WTC11 (cell line): ENCODE measurements around the gene PLAGL1. TPM values are rescaled to one million over a fixed set of nuclear protein-coding genes. Genes with fewer than 3 reads are reported as not detected.

Experiments
- ELF4 ChIP-seq: sonication (generic); formaldehyde crosslinking; IDR thresholded peaks from 2 replicates; pipeline ENCODE4 v1.8.1; 2022; ENCODE audit warnings: low read depth, mild to moderate bottlenecking, moderate library complexity, missing genetic modification reagents
- ETV6 ChIP-seq: sonication (generic); formaldehyde crosslinking; IDR thresholded peaks from 2 replicates; pipeline ENCODE4 v1.8.1; 2022; ENCODE audit warnings: mild to moderate bottlenecking, missing genetic modification reagents
- FOXJ3 ChIP-seq: sonication (generic); formaldehyde crosslinking; IDR thresholded peaks from 2 replicates; pipeline ENCODE4 v1.9.0; 2021; ENCODE audit warnings: missing genetic modification reagents, mild to moderate bottlenecking, borderline replicate concordance
- FOXK1 ChIP-seq: sonication (generic); formaldehyde crosslinking; IDR thresholded peaks from 2 replicates; pipeline ENCODE4 v1.8.0; 2022; ENCODE audit warnings: mild to moderate bottlenecking, moderate library complexity, missing genetic modification reagents
- FOXP1 ChIP-seq: sonication (generic); formaldehyde crosslinking; IDR thresholded peaks from 2 replicates; pipeline ENCODE4 v1.8.0; 2022; ENCODE audit warnings: missing genetic modification reagents, mild to moderate bottlenecking, moderate library complexity, borderline replicate concordance
- GRHL2 ChIP-seq: fragments of 250-450 bp; sonication (Bioruptor Pico); IDR thresholded peaks from 2 replicates; pipeline ENCODE4 v1.8.0; 2022; ENCODE audit warnings: mild to moderate bottlenecking, moderate library complexity; ENCODE audit not compliant: insufficient replicate concordance, severe bottlenecking
- MXD4 ChIP-seq: fragments of 250-450 bp; sonication (Bioruptor Pico); IDR thresholded peaks from 2 replicates; pipeline ENCODE4 v1.8.0; 2021; ENCODE audit warnings: mild to moderate bottlenecking, moderate library complexity, borderline replicate concordance
- MYBL2 ChIP-seq: sonication (generic); formaldehyde crosslinking; IDR thresholded peaks from 2 replicates; pipeline ENCODE4 v1.8.1; 2023; ENCODE audit warnings: mild to moderate bottlenecking, moderate library complexity, missing genetic modification reagents
- NFATC4 ChIP-seq: fragments of 250-450 bp; sonication (Bioruptor Pico); IDR thresholded peaks from 2 replicates; pipeline ENCODE4 v1.9.0; 2021; ENCODE audit warnings: mild to moderate bottlenecking
- NFYB ChIP-seq: sonication (generic); formaldehyde crosslinking; conservative IDR thresholded peaks from 2 replicates; pipeline ENCODE4 v1.8.0; 2022; ENCODE audit warnings: low read depth, missing genetic modification reagents
- NR1H2 ChIP-seq: sonication (generic); formaldehyde crosslinking; IDR thresholded peaks from 2 replicates; pipeline ENCODE4 v1.9.0; 2021; ENCODE audit warnings: mild to moderate bottlenecking, moderate library complexity, missing genetic modification reagents
- PRRX2 ChIP-seq: fragments of 250-450 bp; sonication (Bioruptor Pico); IDR thresholded peaks from 2 replicates; pipeline ENCODE4 v1.8.0; 2021; ENCODE audit warnings: mild to moderate bottlenecking
- RORB ChIP-seq: fragments of 250-450 bp; sonication (Bioruptor Pico); IDR thresholded peaks from 2 replicates; pipeline ENCODE4 v1.9.0; 2021; ENCODE audit warnings: mild to moderate bottlenecking
- SMAD4 ChIP-seq: sonication (generic); formaldehyde crosslinking; IDR thresholded peaks from 2 replicates; pipeline ENCODE4 v1.8.0; 2022; ENCODE audit warnings: mild to moderate bottlenecking, missing genetic modification reagents
- TEAD1 ChIP-seq: sonication (generic); formaldehyde crosslinking; IDR thresholded peaks from 2 replicates; pipeline ENCODE4 v1.8.0; 2022; ENCODE audit warnings: mild to moderate bottlenecking, missing genetic modification reagents
- ZNF138 ChIP-seq: sonication (generic); formaldehyde crosslinking; conservative IDR thresholded peaks from 2 replicates; pipeline ENCODE4 v1.8.1; 2022; ENCODE audit warnings: mild to moderate bottlenecking, moderate library complexity, missing genetic modification reagents
- ZNF219 ChIP-seq: sonication (generic); formaldehyde crosslinking; IDR thresholded peaks from 2 replicates; pipeline ENCODE4 v1.8.0; 2023; ENCODE audit warnings: missing genetic modification reagents, mild to moderate bottlenecking, borderline replicate concordance
- ZNF416 ChIP-seq: fragments of 250-450 bp; sonication (Bioruptor Pico); IDR thresholded peaks from 2 replicates; pipeline ENCODE4 v1.9.0; 2021; ENCODE audit warnings: mild to moderate bottlenecking, inconsistent platforms
- total RNA-seq: library from RNA; stranded (reverse); gene quantifications from 3 replicates; pipeline ENCODE4 v1.2.3, GENCODE V29; 2021
- TF ChIP-seq, protein P1 (sequence below): sonication (generic); formaldehyde crosslinking; conservative IDR thresholded peaks from 2 replicates; pipeline ENCODE4 v1.8.1; 2023; ENCODE audit warnings: mild to moderate bottlenecking, low read depth, missing genetic modification reagents, moderate library complexity
- TF ChIP-seq, protein P2 (sequence below): sonication (generic); formaldehyde crosslinking; IDR thresholded peaks from 2 replicates; pipeline ENCODE4 v1.8.0; 2023; ENCODE audit warnings: missing genetic modification reagents, mild to moderate bottlenecking, borderline replicate concordance
- TF ChIP-seq, protein P3 (sequence below): sonication (generic); formaldehyde crosslinking; IDR thresholded peaks from 2 replicates; pipeline ENCODE4 v1.8.0; 2022; ENCODE audit warnings: mild to moderate bottlenecking, missing genetic modification reagents
- TF ChIP-seq, protein P4 (sequence below): sonication (generic); formaldehyde crosslinking; IDR thresholded peaks from 2 replicates; pipeline ENCODE4 v1.8.1; 2023; ENCODE audit warnings: mild to moderate bottlenecking, moderate library complexity, missing genetic modification reagents
- TF ChIP-seq, protein P5 (sequence below): sonication (generic); formaldehyde crosslinking; IDR thresholded peaks from 2 replicates; pipeline ENCODE4 v1.8.1; 2022; ENCODE audit warnings: mild to moderate bottlenecking, missing genetic modification reagents, moderate library complexity, borderline replicate concordance
- TF ChIP-seq, protein P6 (sequence below): sonication (generic); formaldehyde crosslinking; IDR thresholded peaks from 2 replicates; pipeline ENCODE4 v1.8.1; 2023; ENCODE audit warnings: mild to moderate bottlenecking, missing genetic modification reagents, moderate library complexity

PLAGL1 gene
- total RNA-seq, 1 experiment from 2014 or later, result 1.6 TPM

DNA sequence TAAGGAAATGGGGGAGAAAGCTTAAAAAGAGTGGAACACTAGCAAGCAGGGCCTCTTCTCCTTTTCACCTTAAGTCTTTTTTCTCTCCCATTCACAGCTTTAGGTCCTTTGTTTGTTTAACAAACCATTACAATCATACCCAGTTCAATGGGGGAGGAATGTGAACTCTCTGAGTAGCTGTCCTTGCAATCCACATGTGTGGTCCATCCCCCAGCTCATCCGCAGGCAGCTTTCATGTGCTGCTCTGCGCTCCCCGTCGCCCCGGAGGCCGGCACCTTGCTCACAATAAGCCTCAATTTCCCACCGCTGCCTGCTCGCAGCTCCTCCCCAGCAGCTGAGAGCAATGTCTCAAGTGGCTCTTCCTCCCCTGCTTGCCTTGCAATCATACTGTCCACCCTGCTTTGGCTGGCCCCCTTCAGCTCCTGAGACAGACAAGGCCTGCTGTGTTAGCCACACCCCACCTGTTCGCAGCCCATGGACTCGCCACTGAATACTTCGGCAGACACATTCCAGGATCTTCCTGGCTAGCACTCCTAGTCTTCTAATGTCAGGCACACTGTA, 49.1 kb downstream of the PLAGL1 start (continued):
- TF ChIP-seq, protein P1, sequence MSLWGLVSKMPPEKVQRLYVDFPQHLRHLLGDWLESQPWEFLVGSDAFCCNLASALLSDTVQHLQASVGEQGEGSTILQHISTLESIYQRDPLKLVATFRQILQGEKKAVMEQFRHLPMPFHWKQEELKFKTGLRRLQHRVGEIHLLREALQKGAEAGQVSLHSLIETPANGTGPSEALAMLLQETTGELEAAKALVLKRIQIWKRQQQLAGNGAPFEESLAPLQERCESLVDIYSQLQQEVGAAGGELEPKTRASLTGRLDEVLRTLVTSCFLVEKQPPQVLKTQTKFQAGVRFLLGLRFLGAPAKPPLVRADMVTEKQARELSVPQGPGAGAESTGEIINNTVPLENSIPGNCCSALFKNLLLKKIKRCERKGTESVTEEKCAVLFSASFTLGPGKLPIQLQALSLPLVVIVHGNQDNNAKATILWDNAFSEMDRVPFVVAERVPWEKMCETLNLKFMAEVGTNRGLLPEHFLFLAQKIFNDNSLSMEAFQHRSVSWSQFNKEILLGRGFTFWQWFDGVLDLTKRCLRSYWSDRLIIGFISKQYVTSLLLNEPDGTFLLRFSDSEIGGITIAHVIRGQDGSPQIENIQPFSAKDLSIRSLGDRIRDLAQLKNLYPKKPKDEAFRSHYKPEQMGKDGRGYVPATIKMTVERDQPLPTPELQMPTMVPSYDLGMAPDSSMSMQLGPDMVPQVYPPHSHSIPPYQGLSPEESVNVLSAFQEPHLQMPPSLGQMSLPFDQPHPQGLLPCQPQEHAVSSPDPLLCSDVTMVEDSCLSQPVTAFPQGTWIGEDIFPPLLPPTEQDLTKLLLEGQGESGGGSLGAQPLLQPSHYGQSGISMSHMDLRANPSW (CRISPR knock-in tag), result no peak
- TF ChIP-seq GRHL2 (CRISPR knock-in tag) (no peak), TEAD1 (CRISPR knock-in tag) (peak; percentile 96), ZNF219 (CRISPR knock-in tag) (no peak), NFATC4 (no peak), MXD4 (CRISPR knock-in tag) (no peak), RORB (CRISPR knock-in tag) (no peak), ZNF416 (CRISPR knock-in tag) (no peak), NR1H2 (CRISPR knock-in tag) (no peak), FOXK1 (peak; percentile 88), FOXP1 (CRISPR knock-in tag) (peak; percentile 40; the same call in 1 of the 2 replicates), ZNF138 (CRISPR knock-in tag) (no peak), ETV6 (peak; percentile 84), MYBL2 (CRISPR knock-in tag) (no peak), NFYB (CRISPR knock-in tag) (no peak), PRRX2 (CRISPR knock-in tag) (no peak), ELF4 (CRISPR knock-in tag) (no peak), SMAD4 (no peak), FOXJ3 (CRISPR knock-in tag) (no peak)
- TF ChIP-seq, protein P2, sequence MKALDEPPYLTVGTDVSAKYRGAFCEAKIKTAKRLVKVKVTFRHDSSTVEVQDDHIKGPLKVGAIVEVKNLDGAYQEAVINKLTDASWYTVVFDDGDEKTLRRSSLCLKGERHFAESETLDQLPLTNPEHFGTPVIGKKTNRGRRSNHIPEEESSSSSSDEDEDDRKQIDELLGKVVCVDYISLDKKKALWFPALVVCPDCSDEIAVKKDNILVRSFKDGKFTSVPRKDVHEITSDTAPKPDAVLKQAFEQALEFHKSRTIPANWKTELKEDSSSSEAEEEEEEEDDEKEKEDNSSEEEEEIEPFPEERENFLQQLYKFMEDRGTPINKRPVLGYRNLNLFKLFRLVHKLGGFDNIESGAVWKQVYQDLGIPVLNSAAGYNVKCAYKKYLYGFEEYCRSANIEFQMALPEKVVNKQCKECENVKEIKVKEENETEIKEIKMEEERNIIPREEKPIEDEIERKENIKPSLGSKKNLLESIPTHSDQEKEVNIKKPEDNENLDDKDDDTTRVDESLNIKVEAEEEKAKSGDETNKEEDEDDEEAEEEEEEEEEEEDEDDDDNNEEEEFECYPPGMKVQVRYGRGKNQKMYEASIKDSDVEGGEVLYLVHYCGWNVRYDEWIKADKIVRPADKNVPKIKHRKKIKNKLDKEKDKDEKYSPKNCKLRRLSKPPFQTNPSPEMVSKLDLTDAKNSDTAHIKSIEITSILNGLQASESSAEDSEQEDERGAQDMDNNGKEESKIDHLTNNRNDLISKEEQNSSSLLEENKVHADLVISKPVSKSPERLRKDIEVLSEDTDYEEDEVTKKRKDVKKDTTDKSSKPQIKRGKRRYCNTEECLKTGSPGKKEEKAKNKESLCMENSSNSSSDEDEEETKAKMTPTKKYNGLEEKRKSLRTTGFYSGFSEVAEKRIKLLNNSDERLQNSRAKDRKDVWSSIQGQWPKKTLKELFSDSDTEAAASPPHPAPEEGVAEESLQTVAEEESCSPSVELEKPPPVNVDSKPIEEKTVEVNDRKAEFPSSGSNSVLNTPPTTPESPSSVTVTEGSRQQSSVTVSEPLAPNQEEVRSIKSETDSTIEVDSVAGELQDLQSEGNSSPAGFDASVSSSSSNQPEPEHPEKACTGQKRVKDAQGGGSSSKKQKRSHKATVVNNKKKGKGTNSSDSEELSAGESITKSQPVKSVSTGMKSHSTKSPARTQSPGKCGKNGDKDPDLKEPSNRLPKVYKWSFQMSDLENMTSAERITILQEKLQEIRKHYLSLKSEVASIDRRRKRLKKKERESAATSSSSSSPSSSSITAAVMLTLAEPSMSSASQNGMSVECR (CRISPR knock-in tag), result no peak
- TF ChIP-seq, protein P3, sequence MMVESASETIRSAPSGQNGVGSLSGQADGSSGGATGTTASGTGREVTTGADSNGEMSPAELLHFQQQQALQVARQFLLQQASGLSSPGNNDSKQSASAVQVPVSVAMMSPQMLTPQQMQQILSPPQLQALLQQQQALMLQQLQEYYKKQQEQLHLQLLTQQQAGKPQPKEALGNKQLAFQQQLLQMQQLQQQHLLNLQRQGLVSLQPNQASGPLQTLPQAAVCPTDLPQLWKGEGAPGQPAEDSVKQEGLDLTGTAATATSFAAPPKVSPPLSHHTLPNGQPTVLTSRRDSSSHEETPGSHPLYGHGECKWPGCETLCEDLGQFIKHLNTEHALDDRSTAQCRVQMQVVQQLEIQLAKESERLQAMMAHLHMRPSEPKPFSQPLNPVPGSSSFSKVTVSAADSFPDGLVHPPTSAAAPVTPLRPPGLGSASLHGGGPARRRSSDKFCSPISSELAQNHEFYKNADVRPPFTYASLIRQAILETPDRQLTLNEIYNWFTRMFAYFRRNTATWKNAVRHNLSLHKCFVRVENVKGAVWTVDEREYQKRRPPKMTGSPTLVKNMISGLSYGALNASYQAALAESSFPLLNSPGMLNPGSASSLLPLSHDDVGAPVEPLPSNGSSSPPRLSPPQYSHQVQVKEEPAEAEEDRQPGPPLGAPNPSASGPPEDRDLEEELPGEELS (CRISPR knock-in tag), result peak; percentile 75; the same call in 1 of the 2 replicates
- TF ChIP-seq, protein P4, sequence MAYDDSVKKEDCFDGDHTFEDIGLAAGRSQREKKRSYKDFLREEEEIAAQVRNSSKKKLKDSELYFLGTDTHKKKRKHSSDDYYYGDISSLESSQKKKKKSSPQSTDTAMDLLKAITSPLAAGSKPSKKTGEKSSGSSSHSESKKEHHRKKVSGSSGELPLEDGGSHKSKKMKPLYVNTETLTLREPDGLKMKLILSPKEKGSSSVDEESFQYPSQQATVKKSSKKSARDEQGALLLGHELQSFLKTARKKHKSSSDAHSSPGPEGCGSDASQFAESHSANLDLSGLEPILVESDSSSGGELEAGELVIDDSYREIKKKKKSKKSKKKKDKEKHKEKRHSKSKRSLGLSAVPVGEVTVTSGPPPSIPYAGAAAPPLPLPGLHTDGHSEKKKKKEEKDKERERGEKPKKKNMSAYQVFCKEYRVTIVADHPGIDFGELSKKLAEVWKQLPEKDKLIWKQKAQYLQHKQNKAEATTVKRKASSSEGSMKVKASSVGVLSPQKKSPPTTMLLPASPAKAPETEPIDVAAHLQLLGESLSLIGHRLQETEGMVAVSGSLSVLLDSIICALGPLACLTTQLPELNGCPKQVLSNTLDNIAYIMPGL (CRISPR knock-in tag), result no peak
- TF ChIP-seq, protein P5, sequence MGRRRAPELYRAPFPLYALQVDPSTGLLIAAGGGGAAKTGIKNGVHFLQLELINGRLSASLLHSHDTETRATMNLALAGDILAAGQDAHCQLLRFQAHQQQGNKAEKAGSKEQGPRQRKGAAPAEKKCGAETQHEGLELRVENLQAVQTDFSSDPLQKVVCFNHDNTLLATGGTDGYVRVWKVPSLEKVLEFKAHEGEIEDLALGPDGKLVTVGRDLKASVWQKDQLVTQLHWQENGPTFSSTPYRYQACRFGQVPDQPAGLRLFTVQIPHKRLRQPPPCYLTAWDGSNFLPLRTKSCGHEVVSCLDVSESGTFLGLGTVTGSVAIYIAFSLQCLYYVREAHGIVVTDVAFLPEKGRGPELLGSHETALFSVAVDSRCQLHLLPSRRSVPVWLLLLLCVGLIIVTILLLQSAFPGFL, result no peak
- TF ChIP-seq, protein P6, sequence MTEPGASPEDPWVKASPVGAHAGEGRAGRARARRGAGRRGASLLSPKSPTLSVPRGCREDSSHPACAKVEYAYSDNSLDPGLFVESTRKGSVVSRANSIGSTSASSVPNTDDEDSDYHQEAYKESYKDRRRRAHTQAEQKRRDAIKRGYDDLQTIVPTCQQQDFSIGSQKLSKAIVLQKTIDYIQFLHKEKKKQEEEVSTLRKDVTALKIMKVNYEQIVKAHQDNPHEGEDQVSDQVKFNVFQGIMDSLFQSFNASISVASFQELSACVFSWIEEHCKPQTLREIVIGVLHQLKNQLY (CRISPR knock-in tag), result no peak
